GM12873 (cell line): ENCODE data around the gene ATG7.

Experiments
- CTCF ChIP-seq: IDR thresholded peaks from 2 replicates; pipeline ENCODE4 v1.5.1; 2012; ENCODE audit warnings: low read depth, mild to moderate bottlenecking, moderate library complexity, low read length, control low read depth; ENCODE audit not compliant: insufficient read depth; ENCODE audit errors: missing control alignments

The ATG7 gene

GRCh38 chr3:11563159-11563864 lies 291.1 kb downstream of the ATG7 start:
- TF ChIP-seq CTCF: no peak

- TF ChIP-seq CTCF: no peak
Observed at GRCh38 chr3:11563865-11564185, 291.6 kb downstream of the ATG7 start.

- no peak for TF ChIP-seq CTCF
Observed at GRCh38 chr3:11564577-11565001, 292.4 kb downstream of the ATG7 start.

- TF ChIP-seq CTCF: no peak
Observed at GRCh38 chr3:11565072-11565471, 292.9 kb downstream of the ATG7 start.

GRCh38 chr3:11565492-11565891 lies 293.3 kb downstream of the ATG7 start:
- no peak for TF ChIP-seq CTCF

GRCh38 chr3:11565932-11566331 lies 293.7 kb downstream of the ATG7 start:
- TF ChIP-seq CTCF: no peak

- TF ChIP-seq CTCF: no peak
Observed at GRCh38 chr3:11566478-11566877, 294.3 kb downstream of the ATG7 start.
